Testis (tissue), 3 donors: ENCODE measurements around the gene NFIB. TPM values are rescaled to one million over a fixed set of nuclear protein-coding genes. Genes with fewer than 3 reads are reported as not detected.

ENCODE experiments used
- DNase-seq: peaks from one replicate; pipeline ENCODE4 v3.0.0-alpha.2; 2019
- H3K27ac ChIP-seq, 2 donors: fragments of 200-600 bp; sonication (generic); one replicate each; pipeline ENCODE4 v1.5.1; 2019
- H3K27me3 ChIP-seq: fragments of 200-600 bp; sonication (generic); one replicate; pipeline ENCODE4 v1.5.1; 2019
- H3K36me3 ChIP-seq: fragments of 200-600 bp; sonication (generic); one replicate; pipeline ENCODE4 v1.5.1; 2017; ENCODE audit warnings: low read depth; ENCODE audit errors: missing control alignments
- H3K4me1 ChIP-seq: fragments of 200-600 bp; sonication (generic); one replicate; pipeline ENCODE4 v1.5.1; 2019
- H3K4me3 ChIP-seq, 2 donors: fragments of 200-600 bp; sonication (generic); one replicate each; pipeline ENCODE4 v1.5.1; 2017 to 2019
- H3K9me3 ChIP-seq: fragments of 200-600 bp; sonication (generic); one replicate; pipeline ENCODE4 v1.5.1; 2017
- POLR2A ChIP-seq: fragments of 450-650 bp; IDR thresholded peaks from one replicate; pipeline ENCODE4 v1.6.1; 2017; ENCODE audit warnings: antibody characterized with exemption, mild to moderate bottlenecking, moderate library complexity
- WGBS, 2 donors: methylation state at CpG; one replicate each; pipeline ENCODE4 v1.1.5; 2018; 5-methylcytosine and 5-hydroxymethylcytosine counted together
- intact Hi-C: fragments of 100-400 bp; cut with DNase I; formaldehyde crosslinking; loops from one replicate; pipeline ENCODE4 v1.15.1; 2023; ENCODE audit warnings: low total_unique reads
- polyA plus RNA-seq: library from polyadenylated mRNA; stranded (reverse); fragments of 350-450 nt; fragmentation: Illumina TruSeq; extraction: RNeasy Lipid Tissue Mini Kit (QIAGEN cat#74804); gene quantifications from one replicate; pipeline ENCODE4 v1.2.3, GENCODE V29; 2014; ENCODE audit warnings: low read depth, low replicate concordance; ENCODE audit not compliant: insufficient read depth
- total RNA-seq, 2 donors: library from RNA; depleted of rRNA; stranded (reverse); fragments of >200 nt; gene quantifications; one replicate each; pipeline ENCODE4 v1.2.3, GENCODE V29; 2016
- TF ChIP-seq, protein P1 (sequence below), 3 experiments: fragments of 450-650 bp in 2 of 3; fragments of 200-600 bp in 1 of 3; sonication (generic) in 1 of 3; IDR thresholded peaks; one replicate each; pipeline ENCODE4 v1.5.1; 2016 to 2019; ENCODE audit warnings: antibody characterized with exemption in 3 of 3, mild to moderate bottlenecking in 2 of 3, moderate library complexity in 1 of 3

The NFIB gene
- total and polyA plus RNA-seq, 3 donors from 2014 or later: 8.4 to 34.7 (median 23.1) TPM

DNA sequence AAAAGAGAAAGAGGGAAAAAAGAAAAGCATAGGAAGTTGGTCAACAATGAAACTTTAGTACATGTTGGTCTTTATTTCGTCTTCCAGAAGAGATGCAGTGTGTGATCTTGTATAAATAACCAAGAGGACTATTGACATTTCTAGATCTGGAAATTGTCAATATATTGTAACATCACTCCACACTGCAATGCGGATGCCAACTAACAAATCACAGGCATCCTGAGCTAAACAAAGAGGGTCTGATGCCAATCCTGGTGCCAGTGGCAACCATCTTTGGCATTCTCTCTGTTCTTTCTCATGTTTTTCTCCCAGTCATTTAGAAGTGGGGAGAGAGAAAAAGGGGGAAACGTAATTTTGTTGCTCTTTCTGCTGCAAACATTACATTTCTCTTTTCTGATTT lies 9.7 kb downstream of the NFIB start:
- Histone ChIP-seq H3K9me3 (no peaks in the 10 kb centered on the region), H3K36me3 (no peaks in the 10 kb centered on the region), H3K4me1 (no peaks in the 10 kb centered on the region), H3K4me3 (no peak overlapping the region), H3K27ac (no peak overlapping the region), H3K27me3 (no peaks in the 10 kb centered on the region)
- DNase-seq: no peak
- TF ChIP-seq, protein P1, sequence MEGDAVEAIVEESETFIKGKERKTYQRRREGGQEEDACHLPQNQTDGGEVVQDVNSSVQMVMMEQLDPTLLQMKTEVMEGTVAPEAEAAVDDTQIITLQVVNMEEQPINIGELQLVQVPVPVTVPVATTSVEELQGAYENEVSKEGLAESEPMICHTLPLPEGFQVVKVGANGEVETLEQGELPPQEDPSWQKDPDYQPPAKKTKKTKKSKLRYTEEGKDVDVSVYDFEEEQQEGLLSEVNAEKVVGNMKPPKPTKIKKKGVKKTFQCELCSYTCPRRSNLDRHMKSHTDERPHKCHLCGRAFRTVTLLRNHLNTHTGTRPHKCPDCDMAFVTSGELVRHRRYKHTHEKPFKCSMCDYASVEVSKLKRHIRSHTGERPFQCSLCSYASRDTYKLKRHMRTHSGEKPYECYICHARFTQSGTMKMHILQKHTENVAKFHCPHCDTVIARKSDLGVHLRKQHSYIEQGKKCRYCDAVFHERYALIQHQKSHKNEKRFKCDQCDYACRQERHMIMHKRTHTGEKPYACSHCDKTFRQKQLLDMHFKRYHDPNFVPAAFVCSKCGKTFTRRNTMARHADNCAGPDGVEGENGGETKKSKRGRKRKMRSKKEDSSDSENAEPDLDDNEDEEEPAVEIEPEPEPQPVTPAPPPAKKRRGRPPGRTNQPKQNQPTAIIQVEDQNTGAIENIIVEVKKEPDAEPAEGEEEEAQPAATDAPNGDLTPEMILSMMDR (IDR thresholded peaks at IDR 0.05): no peak
- TF ChIP-seq POLR2A: no peak
- intact Hi-C loops: no loop called here
- WGBS, 2 donors: 86 to 88% methylated on average over 3 of the region's 3 CpGs

GRCh38 chr9:14303521-14303920 lies 10.4 kb downstream of the NFIB start:
- no peak overlapping the region for H3K4me3 ChIP-seq
- intact Hi-C loops: no loop called here
- H3K27ac ChIP-seq: no peak overlapping the region
- no peaks in the 10 kb centered on the region for H3K27me3 ChIP-seq
- 78 to 87% methylated on average over 9 of the region's 9 CpGs for WGBS, 2 donors
- H3K36me3 ChIP-seq: no peaks in the 10 kb centered on the region
- TF ChIP-seq, protein P1 (IDR thresholded peaks at IDR 0.05): no peak
- no peak for TF ChIP-seq POLR2A
- no peaks in the 10 kb centered on the region for H3K9me3 ChIP-seq
- DNase-seq: no peak
- no peaks in the 10 kb centered on the region for H3K4me1 ChIP-seq

- 81 to 89% methylated on average over 2 of the region's 2 CpGs for WGBS, 2 donors
- H3K36me3 ChIP-seq: no peaks in the 10 kb centered on the region
- H3K27me3 ChIP-seq: no peaks in the 10 kb centered on the region
- H3K27ac ChIP-seq: no peak overlapping the region
- TF ChIP-seq POLR2A: no peak
- TF ChIP-seq, protein P1 (IDR thresholded peaks at IDR 0.05): no peak
- H3K4me1 ChIP-seq: no peaks in the 10 kb centered on the region
- intact Hi-C loops: no loop called here
- no peak overlapping the region for H3K4me3 ChIP-seq
- DNase-seq: no peak
- no peaks in the 10 kb centered on the region for H3K9me3 ChIP-seq
These were observed 10.8 kb downstream of the NFIB start for GRCh38 chr9:14303100-14303499.

DNA sequence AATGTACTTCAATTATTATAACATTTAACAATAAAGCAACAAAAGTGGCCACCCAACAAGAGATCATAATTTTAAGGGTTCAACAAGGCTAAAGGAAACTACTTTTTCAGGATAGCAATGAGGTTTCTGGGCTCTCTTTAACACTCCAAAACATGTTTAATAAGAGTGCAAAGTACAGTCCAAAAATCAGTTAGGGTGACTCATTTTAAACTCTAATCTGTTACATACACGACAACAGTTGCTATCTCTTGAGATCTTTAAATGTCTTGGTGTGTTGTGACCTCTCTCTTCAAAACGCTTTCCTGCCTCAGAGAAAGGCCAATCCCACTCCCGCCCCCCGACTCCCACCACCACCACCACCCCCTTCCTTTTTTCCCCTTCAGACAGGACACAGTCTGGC lies 11.5 kb downstream of the NFIB start:
- intact Hi-C loops: no loop called here
- Histone ChIP-seq H3K27ac (no peak overlapping the region), H3K4me1 (no peaks in the 10 kb centered on the region), H3K4me3 (no peak overlapping the region), H3K27me3 (no peaks in the 10 kb centered on the region), H3K36me3 (no peaks in the 10 kb centered on the region), H3K9me3 (no peaks in the 10 kb centered on the region)
- WGBS, 2 donors: 34 to 52% methylated on average over 4 of the region's 4 CpGs
- no peak for TF ChIP-seq POLR2A
- TF ChIP-seq, protein P1 (IDR thresholded peaks at IDR 0.05): no peak
- DNase-seq: no peak

DNA sequence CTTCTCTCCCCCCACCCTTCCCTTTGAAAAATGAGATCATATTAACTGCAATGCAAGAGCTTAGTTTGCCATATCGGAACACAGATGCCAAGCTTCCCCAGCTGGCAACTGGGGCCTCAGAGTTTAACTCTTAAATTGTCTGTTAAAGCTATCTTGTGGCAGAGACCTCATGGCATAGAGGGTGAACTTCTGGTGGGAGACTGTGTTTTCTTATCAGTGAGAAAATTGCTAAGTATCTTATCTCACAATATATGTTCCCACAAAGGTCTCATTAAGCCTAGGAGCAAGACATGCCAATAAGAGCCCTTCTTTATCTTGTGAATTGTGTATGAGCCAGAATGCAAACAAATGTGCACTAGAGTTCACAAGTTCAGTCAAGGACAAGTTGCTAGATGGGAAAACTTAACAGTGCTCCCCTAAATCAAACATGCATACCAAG lies 12.3 kb downstream of the NFIB start:
- Histone ChIP-seq H3K4me1 (no peaks in the 10 kb centered on the region), H3K4me3 (no peak overlapping the region), H3K9me3 (no peaks in the 10 kb centered on the region), H3K36me3 (no peaks in the 10 kb centered on the region), H3K27me3 (no peaks in the 10 kb centered on the region), H3K27ac (no peak overlapping the region)
- 54 to 73% methylated on average over 1 of the region's 1 CpG for WGBS, 2 donors
- TF ChIP-seq, protein P1 (IDR thresholded peaks at IDR 0.05): no peak
- no peak for TF ChIP-seq POLR2A
- DNase-seq: no peak
- intact Hi-C loops: no loop called here
